Suppressor macrophage (primary cell): ENCODE data around the gene FAM234A.
A peak's percentile ranks its signal among the peaks of the same experiment; 100 is the strongest.

Experiments used
- DNase-seq, 4 experiments: peaks; one replicate each; pipeline ENCODE4 v3.0.0-alpha.2; 2020 to 2022

The FAM234A gene

DNA sequence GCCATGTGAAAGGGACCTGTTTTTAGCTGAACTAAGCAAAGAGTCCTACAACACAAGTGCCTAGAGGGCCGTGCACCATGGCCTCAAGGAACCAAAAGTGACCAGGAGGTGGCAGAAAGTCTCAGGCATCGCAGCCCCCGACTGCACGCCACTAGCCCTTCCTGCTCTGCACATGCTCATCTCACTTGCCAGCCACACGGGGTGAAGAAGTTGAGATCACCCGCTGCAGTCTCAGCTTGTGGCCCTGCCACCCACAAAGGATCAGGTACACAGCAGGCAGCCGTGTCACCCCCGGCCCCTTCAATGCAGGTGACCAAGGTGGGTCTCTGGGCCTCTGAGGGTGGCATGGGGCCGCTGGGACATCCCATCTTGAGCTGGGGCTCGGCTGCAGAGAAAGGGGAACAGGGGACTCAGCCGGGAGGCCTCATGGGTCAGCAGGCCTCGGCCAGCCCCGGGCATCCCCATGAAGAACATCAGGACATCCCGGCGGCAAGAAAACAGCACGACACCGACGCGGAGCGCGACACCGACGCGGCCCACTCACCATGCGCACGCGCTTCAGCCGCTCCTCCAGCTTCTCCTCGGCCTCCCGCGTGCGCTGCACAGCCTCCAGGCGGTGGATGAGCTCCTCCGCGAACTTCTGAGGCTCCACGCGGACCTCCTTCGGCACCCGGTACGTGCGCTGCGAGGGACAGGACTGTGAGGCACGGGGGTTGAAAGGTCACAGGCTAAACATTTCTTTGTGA lies 69.3 kb downstream of the FAM234A start:
- DNase-seq: peak; percentile 46 to 68 (median 59)

- no peak for DNase-seq
These were observed 71.5 kb downstream of the FAM234A start for GRCh38 chr16:305916-306626.

DNA sequence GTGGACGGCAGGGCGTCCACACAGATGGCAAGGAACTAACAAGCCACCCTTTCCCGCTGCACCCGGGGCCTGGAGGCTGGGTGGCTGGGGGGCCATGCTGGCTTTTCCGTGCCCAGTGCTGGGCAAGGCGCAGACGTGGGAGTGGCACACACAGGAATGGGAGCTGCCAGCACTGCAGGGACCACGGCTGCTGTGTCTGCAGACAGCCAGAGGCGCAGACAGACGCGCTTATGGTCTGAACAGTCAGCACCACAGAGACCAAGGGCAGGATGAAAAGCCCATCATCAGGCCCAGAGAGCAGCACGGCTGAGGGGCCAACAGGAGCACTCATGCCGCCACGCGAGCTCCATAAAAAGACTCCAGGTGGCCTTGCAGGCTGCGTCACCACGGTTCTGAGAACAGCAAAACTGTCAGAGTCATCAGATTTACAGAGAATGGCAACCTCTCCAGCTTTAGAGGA lies 72.3 kb downstream of the FAM234A start:
- DNase-seq: no peak

DNA sequence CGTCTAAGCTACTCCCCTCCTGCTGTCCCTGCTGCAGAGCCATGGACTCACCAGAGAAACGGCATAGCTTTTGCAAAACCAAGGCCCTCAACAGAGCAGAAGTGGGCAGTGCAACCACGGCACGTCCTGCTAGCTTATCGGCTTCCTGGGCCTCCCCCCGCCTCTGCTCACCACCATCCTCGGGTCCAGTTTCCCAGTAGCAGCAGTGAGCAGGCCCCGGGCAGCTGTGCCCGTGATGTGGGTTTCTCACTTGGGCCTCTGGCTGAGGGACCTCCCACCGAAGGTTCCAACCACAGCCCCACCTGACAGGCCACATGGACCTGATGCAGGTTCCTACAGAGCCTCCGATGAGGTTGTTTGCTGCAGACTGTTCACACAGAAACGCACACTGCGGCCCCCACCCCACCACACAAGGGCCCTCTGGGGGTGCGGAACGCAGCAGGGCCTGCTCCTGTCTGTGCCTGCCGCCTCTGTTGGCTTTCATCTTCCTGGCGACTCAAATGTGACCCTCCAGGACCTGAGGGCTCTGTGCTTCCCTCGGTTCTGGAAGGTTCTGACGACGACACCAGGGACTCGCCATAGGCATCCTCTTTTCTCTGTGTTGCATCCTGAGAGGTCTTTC lies 73.2 kb downstream of the FAM234A start:
- DNase-seq: no peak

- no peak for DNase-seq
These were observed 74.9 kb downstream of the FAM234A start for GRCh38 chr16:309476-309875.

- DNase-seq: no peak
These were observed 77.1 kb downstream of the FAM234A start for GRCh38 chr16:311725-312124.

DNA sequence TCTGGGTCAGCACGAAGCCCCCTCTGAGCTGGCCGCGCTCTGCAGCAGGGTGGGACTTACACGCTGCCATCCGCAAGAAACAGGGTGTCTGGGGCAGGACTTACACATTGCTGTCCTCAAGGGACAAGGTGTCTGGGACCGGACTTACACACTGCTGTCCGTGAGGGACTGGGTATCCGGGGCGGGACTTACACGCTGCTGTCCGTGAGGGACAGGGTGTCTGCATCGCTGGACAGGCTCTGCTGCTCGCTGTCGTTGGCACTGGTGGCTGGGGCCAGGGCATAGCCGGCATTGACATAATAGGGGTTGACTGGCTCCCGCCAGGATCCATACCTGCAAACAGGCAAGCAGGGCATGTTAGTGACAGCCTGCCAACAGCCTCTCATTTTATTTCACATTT lies 79.7 kb downstream of the FAM234A start:
- DNase-seq: no peak

DNA sequence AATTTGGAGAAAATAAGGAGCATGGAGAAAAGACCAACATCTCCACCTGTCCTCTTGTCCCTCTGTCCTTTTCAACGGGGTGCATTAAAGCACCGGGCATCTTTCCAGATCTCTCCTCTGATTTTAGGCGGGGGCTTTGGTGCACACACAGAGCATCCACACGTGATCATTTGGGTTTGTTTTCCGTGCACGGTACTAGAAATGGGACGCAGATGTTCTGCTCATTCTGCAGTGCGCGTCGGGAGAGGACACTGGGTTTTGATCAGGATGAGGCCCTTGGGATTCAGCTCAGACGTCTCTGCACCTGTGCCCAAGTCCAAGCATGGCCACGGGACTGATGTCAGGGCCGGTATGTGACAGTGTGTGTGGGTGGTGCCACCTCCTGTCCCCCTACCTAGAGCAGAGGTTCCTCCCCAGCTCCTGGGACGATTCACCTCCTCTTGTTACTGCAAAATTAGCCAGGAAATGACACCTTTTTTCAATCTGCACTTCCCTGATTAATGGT lies 80.2 kb downstream of the FAM234A start:
- no peak for DNase-seq
